Stimulated activated CD4-positive, alpha-beta T cell treated with anti-CD3 and anti-CD28 coated beads, Interleukin-1b, Interleukin-23, amount 100 ng/mL, for 24 hours (primary cell): Measurements from ENCODE around the gene DNAH8.
"Not testable (repeated sequence)": the region's sequence is repeated elsewhere in the genome, so short reads cannot be mapped to it uniquely, and the experiment has no call there.

Source experiments
- DNase-seq, 4 experiments: peaks; one replicate each; pipeline ENCODE4 v3.0.0-alpha.2; 2020; ENCODE audit warnings: low read depth in 4 of 4, low spot score in 1 of 4

Gene DNAH8

GRCh38 chr6:38715016-38715689 is at the start of gene DNAH8:
DNAH8 (plus strand) TSS chr6:38715311; CDS start chr6:38722810, 7,499 bp downstream.
- peak in 1 of 4 experiments; percentile 4 for DNase-seq

GRCh38 chr6:38671885-38672467 is 43.1 kb upstream of the DNAH8 start:
- peak in 1 of 4 experiments; percentile 18 for DNase-seq

GRCh38 chr6:38673397-38674165 is 41.5 kb upstream of the DNAH8 start:
- peak in 1 of 4 experiments; percentile 13 for DNase-seq

GRCh38 chr6:38676236-38676973 is 38.7 kb upstream of the DNAH8 start:
- no peak for DNase-seq

GRCh38 chr6:38676974-38677544 is 38.1 kb upstream of the DNAH8 start:
- DNase-seq, result no peak

- DNase-seq, result no peak
Measured at GRCh38 chr6:38678178-38678760, 36.8 kb upstream of the DNAH8 start.

- DNase-seq, result no peak
Measured at GRCh38 chr6:38679668-38680067, 35.4 kb upstream of the DNAH8 start.

GRCh38 chr6:38681850-38682249 is 33.3 kb upstream of the DNAH8 start:
- DNase-seq, result no peak

- no peak for DNase-seq
Measured at GRCh38 chr6:38684237-38684636, 30.9 kb upstream of the DNAH8 start.

- no peak for DNase-seq
Measured at GRCh38 chr6:38684904-38685303, 30.2 kb upstream of the DNAH8 start.

- no peak for DNase-seq
Measured at GRCh38 chr6:38686270-38687042, 28.7 kb upstream of the DNAH8 start.

- no peak for DNase-seq
Measured at GRCh38 chr6:38687043-38687353, 28.1 kb upstream of the DNAH8 start.

- DNase-seq, result no peak
Measured at GRCh38 chr6:38687549-38687948, 27.6 kb upstream of the DNAH8 start.

GRCh38 chr6:38688579-38689087 is 26.5 kb upstream of the DNAH8 start:
- no peak for DNase-seq

- DNase-seq, result no peak
Measured at GRCh38 chr6:38695227-38695900, 19.7 kb upstream of the DNAH8 start.

GRCh38 chr6:38695933-38696332 is 19.2 kb upstream of the DNAH8 start:
- no peak for DNase-seq

GRCh38 chr6:38696345-38696744 is 18.8 kb upstream of the DNAH8 start:
- DNase-seq, result no peak

GRCh38 chr6:38697846-38698245 is 17.3 kb upstream of the DNAH8 start:
- DNase-seq, result no peak

GRCh38 chr6:38699702-38700101 is 15.4 kb upstream of the DNAH8 start:
- not testable (repeated sequence) for DNase-seq
